ENCODE results near the gene RIIAD1.

- TF ChIP-seq, protein P1, sequence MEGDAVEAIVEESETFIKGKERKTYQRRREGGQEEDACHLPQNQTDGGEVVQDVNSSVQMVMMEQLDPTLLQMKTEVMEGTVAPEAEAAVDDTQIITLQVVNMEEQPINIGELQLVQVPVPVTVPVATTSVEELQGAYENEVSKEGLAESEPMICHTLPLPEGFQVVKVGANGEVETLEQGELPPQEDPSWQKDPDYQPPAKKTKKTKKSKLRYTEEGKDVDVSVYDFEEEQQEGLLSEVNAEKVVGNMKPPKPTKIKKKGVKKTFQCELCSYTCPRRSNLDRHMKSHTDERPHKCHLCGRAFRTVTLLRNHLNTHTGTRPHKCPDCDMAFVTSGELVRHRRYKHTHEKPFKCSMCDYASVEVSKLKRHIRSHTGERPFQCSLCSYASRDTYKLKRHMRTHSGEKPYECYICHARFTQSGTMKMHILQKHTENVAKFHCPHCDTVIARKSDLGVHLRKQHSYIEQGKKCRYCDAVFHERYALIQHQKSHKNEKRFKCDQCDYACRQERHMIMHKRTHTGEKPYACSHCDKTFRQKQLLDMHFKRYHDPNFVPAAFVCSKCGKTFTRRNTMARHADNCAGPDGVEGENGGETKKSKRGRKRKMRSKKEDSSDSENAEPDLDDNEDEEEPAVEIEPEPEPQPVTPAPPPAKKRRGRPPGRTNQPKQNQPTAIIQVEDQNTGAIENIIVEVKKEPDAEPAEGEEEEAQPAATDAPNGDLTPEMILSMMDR (IDR thresholded peaks at IDR 0.05; ENCODE audit: low read depth, low read length, poor library complexity, severe bottlenecking), result no peak
- no peak for TF ChIP-seq EZH2phosphoT487 (IDR thresholded peaks at IDR 0.05; ENCODE audit: borderline replicate concordance, low read length)
Observed at GRCh38 chr1:151680826-151681225, 40.5 kb upstream of the RIIAD1 start.

Data from DOHH2 (cell line).